Fibroblast of the aortic adventitia (primary cell): Measurements from ENCODE around the gene CBLB. TPM values are rescaled to one million over a fixed set of nuclear protein-coding genes. Genes with fewer than 3 reads are reported as not detected.

Source experiments
- DNase-seq: peaks from one replicate; pipeline ENCODE4 v3.0.0-alpha.2; 2010; ENCODE audit warnings: low read depth
- H3K4me3 ChIP-seq: 2 replicates; pipeline ENCODE4 v1.5.1; 2011; ENCODE audit warnings: low read depth, mild to moderate bottlenecking, control low read depth, low read length, moderate library complexity
- total RNA-seq: library from RNA; depleted of rRNA; stranded (reverse); fragments of >200 nt; gene quantifications from 2 replicates; pipeline ENCODE4 v1.2.3, GENCODE V29; 2012; ENCODE audit warnings: low replicate concordance
- TF ChIP-seq, protein P1 (sequence below): IDR thresholded peaks from 2 replicates; pipeline ENCODE4 v1.5.1; 2011; ENCODE audit warnings: mild to moderate bottlenecking, low read length, control low read depth, inconsistent platforms; ENCODE audit not compliant: insufficient read depth

Gene CBLB
- total RNA-seq, 1 donor = 63.9 TPM

GRCh38 chr3:105722943-105723556, 145.8 kb downstream of the CBLB start:
- TF ChIP-seq, protein P1, sequence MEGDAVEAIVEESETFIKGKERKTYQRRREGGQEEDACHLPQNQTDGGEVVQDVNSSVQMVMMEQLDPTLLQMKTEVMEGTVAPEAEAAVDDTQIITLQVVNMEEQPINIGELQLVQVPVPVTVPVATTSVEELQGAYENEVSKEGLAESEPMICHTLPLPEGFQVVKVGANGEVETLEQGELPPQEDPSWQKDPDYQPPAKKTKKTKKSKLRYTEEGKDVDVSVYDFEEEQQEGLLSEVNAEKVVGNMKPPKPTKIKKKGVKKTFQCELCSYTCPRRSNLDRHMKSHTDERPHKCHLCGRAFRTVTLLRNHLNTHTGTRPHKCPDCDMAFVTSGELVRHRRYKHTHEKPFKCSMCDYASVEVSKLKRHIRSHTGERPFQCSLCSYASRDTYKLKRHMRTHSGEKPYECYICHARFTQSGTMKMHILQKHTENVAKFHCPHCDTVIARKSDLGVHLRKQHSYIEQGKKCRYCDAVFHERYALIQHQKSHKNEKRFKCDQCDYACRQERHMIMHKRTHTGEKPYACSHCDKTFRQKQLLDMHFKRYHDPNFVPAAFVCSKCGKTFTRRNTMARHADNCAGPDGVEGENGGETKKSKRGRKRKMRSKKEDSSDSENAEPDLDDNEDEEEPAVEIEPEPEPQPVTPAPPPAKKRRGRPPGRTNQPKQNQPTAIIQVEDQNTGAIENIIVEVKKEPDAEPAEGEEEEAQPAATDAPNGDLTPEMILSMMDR = no peak
- no peak for DNase-seq
- H3K4me3 ChIP-seq = no peak overlapping the region

- DNase-seq = no peak
- TF ChIP-seq, protein P1 = no peak
- H3K4me3 ChIP-seq = no peak overlapping the region
Measured at GRCh38 chr3:105719791-105720190, 149.0 kb downstream of the CBLB start.

- peak; percentile 81 for DNase-seq
- TF ChIP-seq, protein P1 = no peak
- no peak overlapping the region for H3K4me3 ChIP-seq
Measured at GRCh38 chr3:105715372-105715771, 153.4 kb downstream of the CBLB start.

GRCh38 chr3:105714453-105714852, 154.4 kb downstream of the CBLB start:
- H3K4me3 ChIP-seq = no peak overlapping the region
- DNase-seq = no peak
- TF ChIP-seq, protein P1 = no peak

- TF ChIP-seq, protein P1 = no peak
- H3K4me3 ChIP-seq = no peak overlapping the region
- no peak for DNase-seq
Measured at GRCh38 chr3:105708980-105709379, 159.8 kb downstream of the CBLB start.

DNA sequence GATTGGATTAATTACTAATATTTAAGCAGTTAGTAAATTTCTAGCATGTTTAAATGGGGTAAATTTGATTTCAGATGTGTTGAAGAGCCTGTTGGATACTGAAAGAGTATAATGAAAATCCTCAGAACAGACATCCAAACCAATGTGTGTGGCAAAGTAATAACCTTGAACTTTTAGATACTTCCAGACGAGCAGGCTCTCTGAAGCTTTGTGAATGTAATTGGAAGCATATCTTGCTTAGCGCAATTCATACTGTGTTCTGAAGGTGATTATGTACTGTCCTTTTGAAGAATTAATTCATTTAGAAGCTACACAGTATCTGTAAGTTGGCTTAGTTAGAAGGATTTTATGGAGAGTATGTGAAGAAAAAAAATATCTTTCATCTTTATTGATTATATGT, 161.8 kb downstream of the CBLB start:
- DNase-seq = no peak
- TF ChIP-seq, protein P1 = no peak

DNA sequence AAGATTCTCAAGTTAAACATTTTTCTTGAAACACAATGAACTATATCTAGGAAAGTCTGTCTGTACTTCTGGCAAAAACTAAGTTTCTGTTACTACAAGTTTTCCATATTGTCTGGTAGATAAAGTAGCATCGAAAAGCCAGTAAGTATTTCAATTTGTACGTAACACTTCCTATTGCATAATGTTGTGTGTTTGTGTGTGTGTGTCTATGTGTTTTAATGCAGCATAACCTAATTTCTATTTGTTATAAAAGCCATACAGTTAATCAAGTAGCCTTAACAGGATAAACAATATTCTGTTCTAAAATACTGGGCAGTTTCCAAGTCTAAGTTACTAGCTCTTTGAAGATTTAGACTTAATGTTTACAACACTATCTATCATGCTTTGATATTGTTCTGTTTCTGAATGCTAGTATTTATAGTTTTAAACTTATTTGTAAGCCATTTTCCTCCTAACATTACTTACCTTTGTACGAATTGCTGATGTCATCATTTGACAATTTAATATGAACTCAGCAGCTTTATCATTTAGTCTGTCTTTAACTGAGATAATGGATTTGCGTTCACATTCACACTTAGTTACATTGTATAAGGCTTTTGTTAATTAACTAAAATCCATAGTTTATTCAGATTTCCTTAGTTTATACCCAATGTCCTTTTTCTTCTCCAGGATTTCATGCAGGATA, 163.9 kb downstream of the CBLB start:
- DNase-seq = no peak
- no peak overlapping the region for H3K4me3 ChIP-seq
- TF ChIP-seq, protein P1 = no peak

More for the DNA sequence above, 161.8 kb downstream of the CBLB start:
- no peak overlapping the region for H3K4me3 ChIP-seq
